Loucy (cell line): ENCODE measurements around the gene OSM.

Experiments
- H2AFZ ChIP-seq: fragments of 200-600 bp; sonication (generic); 2 replicates; pipeline ENCODE4 v1.6.0; 2016; ENCODE audit warnings: antibody characterized with exemption, mild to moderate bottlenecking, low read length, moderate library complexity
- H3F3A ChIP-seq: fragments of 200-600 bp; 2 replicates; pipeline ENCODE4 v1.6.0; 2016; ENCODE audit warnings: antibody characterized with exemption, low read depth, mild to moderate bottlenecking
- H3K27me3 ChIP-seq: fragments of 200-600 bp; sonication (generic); 2 replicates; pipeline ENCODE4 v1.6.1; 2014; ENCODE audit warnings: low read length, mild to moderate bottlenecking; ENCODE audit not compliant: insufficient read depth, poor library complexity, severe bottlenecking
- H3K36me3 ChIP-seq: fragments of 200-600 bp; sonication (generic); 2 replicates; pipeline ENCODE4 v1.6.1; 2016; ENCODE audit warnings: low read length; ENCODE audit not compliant: insufficient read depth
- H3K4me1 ChIP-seq: fragments of 200-600 bp; sonication (generic); 2 replicates; pipeline ENCODE4 v1.5.1; 2014; ENCODE audit warnings: low read length, mild to moderate bottlenecking; ENCODE audit not compliant: insufficient read depth, poor library complexity, severe bottlenecking
- H3K4me2 ChIP-seq: fragments of 200-600 bp; sonication (generic); 2 replicates; pipeline ENCODE4 v1.6.0; 2014; ENCODE audit warnings: antibody characterized with exemption, low read length, low read depth, mild to moderate bottlenecking; ENCODE audit not compliant: poor library complexity, severe bottlenecking
- H3K4me3 ChIP-seq: fragments of 200-600 bp; sonication (generic); 2 replicates; pipeline ENCODE4 v1.5.1; 2014; ENCODE audit warnings: low read length, mild to moderate bottlenecking, mixed read lengths; ENCODE audit not compliant: poor library complexity, severe bottlenecking
- H3K79me2 ChIP-seq: fragments of 200-600 bp; sonication (generic); 2 replicates; pipeline ENCODE4 v1.6.1; 2014; ENCODE audit warnings: low read length; ENCODE audit not compliant: insufficient read depth
- H3K9ac ChIP-seq: fragments of 200-600 bp; sonication (generic); 2 replicates; pipeline ENCODE4 v1.6.0; 2014; ENCODE audit warnings: mild to moderate bottlenecking, low read depth, low read length, moderate library complexity; ENCODE audit not compliant: poor library complexity, severe bottlenecking
- H3K9me2 ChIP-seq: fragments of 200-600 bp; sonication (generic); replicated peaks from 2 replicates; pipeline ENCODE4 v1.6.1; 2016; ENCODE audit warnings: low read depth, low read length, mixed read lengths
- H3K9me3 ChIP-seq: fragments of 200-600 bp; sonication (generic); 2 replicates; pipeline ENCODE4 v1.6.1; 2014; ENCODE audit warnings: mild to moderate bottlenecking, antibody characterized with exemption, low read length, low read depth; ENCODE audit not compliant: insufficient read depth
- H4K20me1 ChIP-seq: fragments of 200-600 bp; sonication (generic); 2 replicates; pipeline ENCODE4 v1.6.0; 2014; ENCODE audit warnings: antibody characterized with exemption, low read length, mild to moderate bottlenecking; ENCODE audit not compliant: insufficient read depth, poor library complexity, severe bottlenecking
- CTCF ChIP-seq: fragments of 200-600 bp; sonication (generic); conservative IDR thresholded peaks from 2 replicates; pipeline ENCODE4 v1.5.1; 2014; ENCODE audit warnings: mild to moderate bottlenecking, antibody characterized with exemption, low read length
- EZH2phosphoT487 ChIP-seq: fragments of 200-600 bp; IDR thresholded peaks from 2 replicates; pipeline ENCODE4 v1.6.1; 2018; ENCODE audit warnings: antibody characterized with exemption, mild to moderate bottlenecking, moderate library complexity, borderline replicate concordance

Gene OSM

GRCh38 chr22:30301995-30302809 lies 35.6 kb upstream of the OSM start:
- H4K20me1 ChIP-seq = no peaks in the 10 kb centered on the region
- TF ChIP-seq CTCF (no peak), EZH2phosphoT487 (no peak)
- H3K36me3 ChIP-seq = peaks cover 60% of the 10 kb centered on the region; the same call in 1 of the 2 replicates
- H3K9me3 ChIP-seq = no peaks in the 10 kb centered on the region
- H3F3A ChIP-seq = peaks cover 19% of the 10 kb centered on the region
- no peaks in the 10 kb centered on the region for H3K27me3 ChIP-seq
- H3K4me3 ChIP-seq = peak overlapping the region; percentile 56
- H3K9me2 ChIP-seq = no peaks in the 10 kb centered on the region
- peak overlapping the region; percentile 92 for H3K4me2 ChIP-seq
- H2AFZ ChIP-seq = no peak overlapping the region
- peaks cover 62% of the 10 kb centered on the region for H3K79me2 ChIP-seq
- H3K9ac ChIP-seq = peak overlapping the region; percentile 95
- peaks cover 64% of the 10 kb centered on the region for H3K4me1 ChIP-seq

- Histone ChIP-seq H4K20me1 (no peaks in the 10 kb centered on the region), H3K4me3 (no peak overlapping the region), H3K36me3 (peaks cover 88% of the 10 kb centered on the region; the same call in 1 of the 2 replicates), H3K9me2 (no peaks in the 10 kb centered on the region), H2AFZ (no peak overlapping the region), H3K9me3 (no peaks in the 10 kb centered on the region), H3K4me1 (peaks cover 38% of the 10 kb centered on the region), H3K4me2 (no peak overlapping the region), H3K27me3 (no peaks in the 10 kb centered on the region), H3F3A (no peaks in the 10 kb centered on the region), H3K9ac (no peak overlapping the region), H3K79me2 (peaks cover 50% of the 10 kb centered on the region)
- no peak for TF ChIP-seq CTCF
Observed at GRCh38 chr22:30299322-30299721, 32.7 kb upstream of the OSM start.

- H3K9me2 ChIP-seq = no peaks in the 10 kb centered on the region
- H3K4me2 ChIP-seq = no peak overlapping the region
- TF ChIP-seq CTCF = no peak
- no peak for TF ChIP-seq EZH2phosphoT487
- H3K79me2 ChIP-seq = peaks cover 38% of the 10 kb centered on the region
- H3K36me3 ChIP-seq = peaks cover 88% of the 10 kb centered on the region; the same call in 1 of the 2 replicates
- H3K4me3 ChIP-seq = no peak overlapping the region
- no peaks in the 10 kb centered on the region for H3K27me3 ChIP-seq
- no peak overlapping the region for H3K9ac ChIP-seq
- no peaks in the 10 kb centered on the region for H4K20me1 ChIP-seq
- H3K9me3 ChIP-seq = no peaks in the 10 kb centered on the region
- H3F3A ChIP-seq = no peaks in the 10 kb centered on the region
- peaks cover 26% of the 10 kb centered on the region for H3K4me1 ChIP-seq
- H2AFZ ChIP-seq = no peak overlapping the region
Observed at GRCh38 chr22:30297991-30298701, 31.5 kb upstream of the OSM start.
